HG03025 (cell line): Measurements from ENCODE around the gene NRBF2.
"Not testable (repeated sequence)": the region's sequence is repeated elsewhere in the genome, so short reads cannot be mapped to it uniquely, and the experiment has no call there.

ENCODE experiments used
- ATAC-seq: cut with Tn5 transposase; IDR thresholded peaks from one replicate; pipeline ENCODE4 v1.9.1; 2021; ENCODE audit warnings: mild to moderate bottlenecking, moderate library complexity; ENCODE audit not compliant: unreplicated experiment, low FRiP score

NRBF2 gene

DNA sequence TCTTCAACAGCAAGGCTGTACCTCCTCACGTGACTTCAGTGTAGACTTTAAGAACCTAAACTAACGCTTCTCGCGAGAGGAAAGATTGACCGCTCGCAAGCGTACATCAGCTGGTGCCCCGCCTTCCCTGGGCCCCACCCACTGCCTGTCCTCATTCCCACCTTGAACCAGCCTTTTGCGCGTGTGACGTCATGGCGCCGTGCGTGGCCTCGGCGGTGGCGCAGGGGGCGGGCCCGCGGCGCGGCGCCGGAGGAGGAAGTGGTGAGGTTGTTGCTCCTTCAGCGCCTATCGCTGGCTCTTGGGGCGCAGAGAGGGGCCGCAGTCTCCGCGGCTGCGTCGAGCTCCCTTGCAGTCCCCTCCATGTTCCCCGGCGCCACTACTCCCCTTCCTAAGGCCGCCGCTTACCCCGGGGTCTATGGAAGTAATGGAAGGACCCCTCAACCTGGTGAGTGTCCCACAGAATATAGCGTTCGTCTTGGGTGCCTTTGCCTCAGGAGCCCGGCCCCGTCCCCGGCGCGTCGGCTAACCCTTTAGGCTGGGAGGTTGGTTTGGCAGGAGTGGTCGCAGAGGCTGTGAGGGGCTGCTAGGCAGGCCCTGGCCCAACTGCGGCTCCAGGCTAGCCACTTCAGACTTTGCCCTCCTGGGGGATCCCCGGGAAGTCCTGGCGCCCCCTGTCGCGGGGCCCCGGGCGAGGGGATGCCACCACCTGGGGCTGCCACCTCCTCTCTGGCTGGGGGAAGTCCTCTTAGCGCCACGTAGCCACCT is at the start of gene NRBF2:
TSS of gene NRBF2 (plus strand) at position 273 of the 765 bp plus-strand sequence. CDS start at position 416, 143 bp downstream.
- peak; percentile 97 for ATAC-seq

DNA sequence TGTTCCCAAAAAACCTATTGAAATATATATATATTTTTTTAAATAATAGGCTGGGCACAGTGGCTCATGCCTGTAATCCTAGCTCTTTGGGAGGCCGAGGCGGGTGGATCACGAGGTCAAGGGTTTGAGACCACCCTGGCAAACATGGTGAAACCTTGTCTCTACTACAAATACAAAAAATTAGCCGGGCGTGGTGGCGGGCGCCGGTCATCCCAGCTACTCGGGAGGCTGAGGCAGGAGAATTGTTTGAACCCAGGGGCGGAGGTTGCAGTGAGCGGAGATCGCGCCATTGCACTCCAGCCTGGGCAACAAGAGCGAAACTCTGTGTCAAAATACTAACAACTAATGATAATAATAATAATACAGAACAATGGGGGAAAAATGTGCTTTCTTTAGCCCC is 49.7 kb upstream of the NRBF2 start:
- ATAC-seq, result not testable (repeated sequence)

DNA sequence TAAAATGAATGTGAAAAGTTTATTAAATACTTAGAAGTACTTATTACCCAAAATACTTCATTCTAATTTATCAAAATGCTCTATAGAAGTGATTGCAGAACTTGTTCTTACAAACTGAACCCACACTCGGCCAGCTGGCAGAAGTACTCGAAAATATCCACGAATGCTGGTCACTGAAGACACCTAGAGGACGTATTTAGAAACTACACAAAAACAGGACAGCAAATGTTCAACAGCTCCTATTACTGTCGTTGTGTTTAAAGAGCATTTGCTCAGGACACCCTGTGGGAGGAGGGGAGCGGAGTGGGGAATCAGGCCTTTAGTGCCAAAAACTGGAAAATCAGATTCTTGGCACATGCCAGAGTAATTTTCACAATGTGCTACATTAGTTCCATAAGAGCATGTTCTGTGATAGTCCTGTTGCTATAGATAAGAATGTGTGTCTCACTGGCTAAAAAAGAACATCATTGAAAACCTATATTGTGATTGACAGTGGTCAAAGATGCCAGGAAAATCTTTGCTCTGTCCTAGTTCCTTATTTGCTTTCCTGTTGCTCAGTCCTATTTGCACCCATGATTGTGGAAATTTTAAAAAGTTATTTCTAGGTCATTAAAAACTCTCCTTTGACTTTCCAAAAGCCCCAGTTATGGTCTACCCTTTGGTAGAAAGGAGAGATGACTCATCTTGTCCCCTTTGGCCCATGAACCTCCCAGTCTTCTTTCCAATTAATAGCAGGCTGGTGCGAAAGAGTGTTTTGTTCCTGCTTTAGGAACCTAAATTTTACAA is 49.0 kb upstream of the NRBF2 start:
- no peak for ATAC-seq

DNA sequence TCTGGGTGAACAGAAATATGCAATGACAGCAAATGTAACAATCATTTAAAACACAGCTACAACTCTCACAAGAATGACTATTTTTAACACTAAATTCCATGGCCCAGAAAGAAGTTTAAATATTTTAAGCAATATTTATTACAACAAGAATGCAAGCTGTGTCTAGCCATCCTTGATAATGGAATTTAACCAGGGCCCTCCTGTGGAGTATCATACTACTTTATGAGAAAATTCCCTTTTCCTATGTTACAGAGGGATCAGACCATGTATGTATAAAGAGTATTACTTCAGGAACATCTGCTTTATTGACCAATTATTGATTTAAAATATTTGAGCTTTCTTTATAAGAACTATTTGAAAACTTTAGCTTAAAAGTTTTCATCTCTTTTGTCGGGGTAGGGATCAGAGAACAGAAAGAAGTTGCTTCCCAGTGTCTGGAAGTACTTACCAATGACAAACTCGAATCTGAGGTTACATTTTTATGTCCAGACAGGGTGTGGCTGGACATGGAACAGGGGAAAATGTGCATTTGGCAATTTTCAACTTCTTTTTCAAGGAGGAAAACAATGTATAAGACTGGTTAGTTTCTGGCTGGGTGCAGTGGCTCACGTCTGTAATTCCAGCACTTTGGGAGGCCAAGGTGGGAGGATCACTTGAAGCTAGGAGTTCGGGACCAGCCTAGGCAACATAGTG is 48.3 kb upstream of the NRBF2 start:
- ATAC-seq, result no peak

DNA sequence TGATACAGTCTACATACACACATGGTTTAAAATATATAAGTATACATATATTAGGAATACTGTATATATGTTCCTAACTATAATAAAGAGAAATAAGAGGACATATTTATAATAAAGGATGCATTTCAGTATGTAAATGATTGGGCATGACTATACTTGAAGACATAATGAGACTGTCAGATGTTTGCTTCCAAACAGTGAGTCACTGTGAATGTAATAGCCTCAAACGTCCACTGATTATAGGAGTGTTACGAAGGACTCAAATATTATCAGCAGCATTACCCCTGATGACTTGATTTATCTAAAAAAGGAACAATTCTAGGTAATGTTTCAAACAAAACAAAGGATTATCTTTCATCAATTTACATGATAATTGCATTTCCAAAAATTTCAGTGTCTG is 39.9 kb upstream of the NRBF2 start:
- no peak for ATAC-seq

DNA sequence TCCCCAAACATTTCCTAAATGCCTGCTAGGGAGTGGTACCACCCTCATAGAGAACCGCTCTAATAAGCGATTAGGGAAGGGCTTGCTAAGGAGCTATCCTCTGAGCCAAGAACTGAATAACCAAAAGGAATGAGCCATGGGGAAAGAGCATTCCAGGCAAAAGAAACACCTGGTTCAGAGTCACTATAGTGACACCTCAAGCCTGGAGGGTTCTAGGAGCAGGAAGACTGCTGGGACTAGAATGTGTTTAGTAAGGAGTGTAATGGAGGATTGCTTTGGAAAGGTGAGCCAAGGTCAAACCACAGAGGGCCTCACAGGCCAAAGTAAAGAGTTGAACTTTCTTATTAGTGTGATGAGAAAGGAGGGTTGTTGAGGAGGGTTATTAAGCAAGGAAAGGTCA is 38.7 kb upstream of the NRBF2 start:
- ATAC-seq, result no peak

DNA sequence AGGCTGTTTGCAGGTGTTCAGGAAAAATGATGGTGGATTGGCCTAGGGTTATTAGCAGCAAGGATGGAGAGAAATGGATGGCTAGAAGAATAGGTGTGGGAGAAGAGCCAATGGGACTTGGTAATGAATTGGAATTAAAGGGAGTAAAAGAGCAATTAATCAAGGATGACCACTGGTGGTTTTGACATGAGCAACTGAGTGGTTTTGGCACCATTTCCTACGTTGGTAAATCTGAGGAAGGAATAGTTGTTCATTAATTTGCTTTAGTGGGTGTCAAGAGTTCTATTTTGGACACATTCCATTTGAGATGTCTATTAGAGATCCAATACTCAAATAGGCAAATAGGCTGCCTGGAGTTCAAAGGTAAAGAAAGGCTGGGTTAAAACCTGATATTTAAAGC is 38.2 kb upstream of the NRBF2 start:
- no peak for ATAC-seq

DNA sequence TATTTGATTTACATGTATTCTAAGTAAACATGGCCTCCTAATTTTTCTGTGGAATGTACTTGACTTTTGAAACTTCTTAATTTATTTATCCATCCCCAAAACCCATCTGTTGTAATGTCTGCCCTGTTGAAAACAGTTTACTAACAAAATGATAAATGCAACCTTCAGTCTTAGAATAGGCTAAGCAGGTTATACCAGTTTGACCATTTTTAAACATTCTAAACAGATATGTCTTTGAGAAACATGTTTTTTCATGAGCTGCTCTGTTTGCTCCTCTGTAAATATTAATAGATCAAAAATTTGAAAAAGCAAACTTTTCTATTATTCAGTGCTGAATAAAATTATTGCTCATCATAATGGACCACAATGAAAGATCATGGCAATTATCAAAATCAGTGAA is 33.4 kb upstream of the NRBF2 start:
- no peak for ATAC-seq

DNA sequence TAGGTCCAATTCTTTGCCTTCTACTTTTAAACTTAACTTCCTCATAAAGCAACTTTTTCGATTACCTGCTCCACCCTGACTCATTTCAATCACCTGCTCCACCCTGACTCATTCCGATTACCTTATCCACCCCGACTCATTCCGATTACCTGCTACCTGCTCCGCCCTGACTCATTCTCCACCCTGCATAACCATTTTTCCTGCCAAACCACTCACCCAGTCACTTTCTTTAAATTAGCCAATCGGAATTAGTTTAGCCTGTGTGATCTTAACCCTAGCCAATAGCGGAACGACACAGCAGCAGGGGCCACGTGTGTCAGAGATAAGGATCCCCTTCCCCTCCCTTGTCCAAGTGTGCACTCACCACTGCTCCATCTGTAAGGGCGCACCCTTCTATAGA is 32.0 kb upstream of the NRBF2 start:
- not testable (repeated sequence) for ATAC-seq

DNA sequence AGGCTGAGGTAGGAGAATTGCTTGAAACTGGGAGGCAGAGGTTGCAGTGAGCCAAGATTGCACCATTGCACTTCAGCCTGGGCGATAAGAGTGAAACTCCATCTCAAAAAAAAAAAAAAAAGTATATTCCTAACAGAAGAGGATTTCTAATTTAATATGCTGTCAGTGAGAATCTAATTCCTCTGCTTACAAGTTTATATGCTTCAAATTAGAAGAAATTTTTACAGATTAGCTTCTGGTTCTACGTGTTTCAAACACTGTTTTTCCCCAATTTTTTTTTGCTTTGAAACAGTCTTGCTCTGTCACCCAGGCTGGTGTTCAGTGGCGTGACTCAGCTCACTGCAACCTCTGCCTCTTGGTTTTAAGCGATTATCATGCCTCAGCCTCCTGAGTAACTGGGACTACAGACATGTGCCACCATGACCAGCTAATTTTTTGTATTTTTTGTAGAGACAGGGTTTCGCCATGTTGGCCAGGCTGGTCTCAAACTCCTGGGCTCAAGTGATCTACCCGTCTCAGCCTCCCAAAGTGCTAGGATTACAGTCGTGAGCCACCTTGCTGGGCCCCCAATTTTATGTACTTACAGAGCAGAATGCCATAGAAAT is 30.7 kb upstream of the NRBF2 start:
- not testable (repeated sequence) for ATAC-seq

DNA sequence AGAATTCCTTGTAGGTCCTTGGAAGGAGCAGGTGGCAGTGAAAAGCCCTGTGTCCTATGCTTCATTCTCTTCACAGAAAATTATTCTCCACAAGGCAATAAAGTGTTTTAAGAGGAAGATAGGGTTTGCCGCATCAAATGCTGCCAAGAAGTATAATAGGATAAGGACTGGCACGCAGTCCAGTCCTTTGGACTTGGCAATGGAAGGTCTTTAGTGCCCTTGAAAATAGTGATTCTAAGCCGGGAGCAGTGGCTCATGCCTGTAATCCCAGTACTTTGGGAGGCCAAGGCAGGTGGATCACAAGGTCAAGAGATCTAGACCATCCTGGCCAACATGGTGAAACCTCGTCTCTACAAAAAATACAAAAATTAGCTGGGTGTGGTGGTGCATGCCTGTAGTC is 29.9 kb upstream of the NRBF2 start:
- ATAC-seq, result not testable (repeated sequence)

DNA sequence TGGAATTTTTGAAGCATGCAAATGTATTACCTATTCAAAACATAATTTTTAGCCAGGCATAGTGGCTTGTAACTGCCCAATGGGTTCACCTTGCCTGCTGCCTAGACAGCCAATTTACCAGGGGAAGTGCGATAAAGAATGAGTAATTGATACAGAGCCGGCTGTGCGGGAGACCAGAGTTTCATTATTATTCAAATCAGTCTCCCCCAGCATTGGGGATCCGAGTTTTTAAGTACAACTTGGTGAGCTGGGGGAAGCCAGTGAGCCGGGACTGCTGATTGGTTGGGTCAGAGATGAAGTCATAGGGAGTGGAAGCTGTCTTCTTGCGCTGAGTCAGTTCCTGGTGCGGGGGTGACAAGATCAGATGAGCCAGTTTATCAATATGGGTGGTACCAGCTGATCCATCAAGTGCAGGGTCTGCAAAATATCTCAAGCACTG is 29.1 kb upstream of the NRBF2 start:
- no peak for ATAC-seq

DNA sequence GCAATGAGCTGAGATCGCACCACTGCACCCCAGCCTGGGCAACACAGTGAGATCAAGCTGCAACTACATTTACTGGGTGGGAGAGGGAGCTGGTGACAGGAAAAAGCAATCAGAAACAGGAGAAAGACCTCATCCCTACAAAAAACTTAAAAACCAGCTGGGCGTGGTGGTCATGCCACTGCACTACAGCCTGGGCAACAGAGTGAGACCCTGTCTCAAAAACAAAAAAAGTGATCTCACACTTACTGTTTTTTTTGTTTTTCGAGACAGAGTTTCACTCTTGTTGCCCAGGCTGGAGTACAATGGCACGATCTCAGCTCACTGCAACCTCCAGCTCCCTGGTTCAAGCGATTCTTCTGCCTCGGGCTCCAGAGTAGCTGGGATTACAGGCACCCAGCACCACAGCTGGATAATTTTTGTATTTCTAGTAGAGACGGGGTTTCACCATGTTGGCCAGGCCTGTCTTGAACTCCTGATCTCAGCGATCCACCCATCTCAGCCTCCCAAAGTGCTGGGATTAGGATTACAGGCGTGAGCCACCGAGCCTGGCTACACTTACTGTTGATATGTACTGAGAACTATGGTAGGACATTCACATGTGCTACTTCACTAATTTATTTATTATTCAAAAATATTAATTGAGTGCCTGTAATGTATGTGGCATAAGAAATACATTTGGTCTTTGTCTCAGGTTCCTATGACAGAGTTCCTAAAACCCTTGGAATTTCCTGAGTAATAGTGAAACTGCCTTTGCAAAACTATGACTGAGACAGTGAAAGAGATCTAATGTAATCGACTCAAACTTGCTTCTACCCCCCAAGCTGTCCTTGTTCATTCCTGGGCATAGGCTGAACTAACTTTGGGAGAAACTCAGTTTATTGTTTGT is 27.7 kb upstream of the NRBF2 start:
- ATAC-seq, result no peak

DNA sequence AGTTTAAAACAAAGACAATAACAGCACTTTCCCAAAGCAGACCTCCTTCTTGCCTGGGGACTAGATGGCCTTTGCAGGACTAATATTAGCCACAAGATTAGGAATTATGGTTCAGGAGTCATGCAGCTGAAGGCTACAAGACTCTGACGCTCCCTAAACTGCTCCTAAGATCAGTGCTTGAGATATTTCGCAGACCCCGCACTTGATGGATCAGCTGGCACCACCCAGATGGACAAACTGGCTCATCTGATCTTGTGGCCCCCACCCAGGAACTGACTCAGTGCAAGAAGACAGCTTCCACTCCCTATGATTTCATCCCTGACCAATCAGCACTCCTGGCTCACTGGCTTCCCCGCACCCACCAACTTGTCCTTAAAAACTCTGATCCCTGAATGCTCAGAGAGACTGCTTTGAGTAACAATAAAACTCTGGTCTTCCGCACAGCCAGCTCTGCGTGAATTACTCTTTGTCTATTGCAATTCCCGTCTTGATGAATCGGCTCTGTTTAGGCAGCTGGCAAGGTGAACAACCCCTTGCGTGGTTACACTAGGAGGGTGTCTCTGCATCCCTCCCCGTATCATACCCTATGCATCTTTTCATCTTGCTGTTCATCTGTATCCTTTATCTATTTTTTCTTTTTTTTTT is 26.9 kb upstream of the NRBF2 start:
- no peak for ATAC-seq

DNA sequence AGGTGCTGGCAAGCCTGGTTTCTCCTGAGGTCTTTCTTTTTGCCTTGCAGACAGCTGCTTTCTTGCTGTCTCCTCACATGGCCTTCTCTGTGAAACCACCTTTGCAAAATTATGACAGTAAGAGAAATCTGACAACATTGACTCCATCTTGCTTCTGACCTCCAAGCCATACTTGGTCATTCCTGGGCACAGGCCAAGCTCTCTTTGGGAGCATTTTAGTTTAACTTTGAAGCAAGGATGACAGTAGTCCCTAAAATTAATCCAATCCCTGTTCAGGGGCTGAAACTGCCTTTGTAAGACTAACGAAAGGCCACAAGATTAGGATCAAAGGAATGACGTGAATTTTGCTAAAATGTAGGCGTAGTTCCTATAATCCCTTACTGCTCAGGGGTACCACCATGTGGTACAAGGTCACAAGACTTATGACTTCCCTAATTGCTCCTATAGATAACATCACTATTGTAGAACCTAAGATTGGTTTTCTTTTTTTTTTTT is 25.1 kb upstream of the NRBF2 start:
- no peak for ATAC-seq

DNA sequence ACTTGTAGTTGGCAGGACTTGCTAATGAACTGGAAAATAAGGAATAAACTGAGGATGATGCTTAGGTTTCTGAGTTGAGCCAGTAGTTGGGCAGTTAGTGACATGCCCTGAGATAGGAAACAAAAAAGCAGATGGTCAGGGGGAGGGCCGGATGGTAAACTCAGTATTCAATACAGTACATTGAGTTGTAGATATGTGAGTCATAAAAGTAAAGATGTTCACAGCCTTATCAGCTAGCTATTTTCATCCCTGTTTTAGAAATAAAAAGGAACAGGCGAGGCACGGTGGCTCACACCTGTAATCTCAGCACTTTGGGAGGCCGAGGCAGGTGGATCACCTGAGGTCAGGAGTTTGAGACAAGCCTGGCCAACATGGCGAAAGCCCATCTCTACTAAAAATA is 22.2 kb upstream of the NRBF2 start:
- ATAC-seq, result no peak

DNA sequence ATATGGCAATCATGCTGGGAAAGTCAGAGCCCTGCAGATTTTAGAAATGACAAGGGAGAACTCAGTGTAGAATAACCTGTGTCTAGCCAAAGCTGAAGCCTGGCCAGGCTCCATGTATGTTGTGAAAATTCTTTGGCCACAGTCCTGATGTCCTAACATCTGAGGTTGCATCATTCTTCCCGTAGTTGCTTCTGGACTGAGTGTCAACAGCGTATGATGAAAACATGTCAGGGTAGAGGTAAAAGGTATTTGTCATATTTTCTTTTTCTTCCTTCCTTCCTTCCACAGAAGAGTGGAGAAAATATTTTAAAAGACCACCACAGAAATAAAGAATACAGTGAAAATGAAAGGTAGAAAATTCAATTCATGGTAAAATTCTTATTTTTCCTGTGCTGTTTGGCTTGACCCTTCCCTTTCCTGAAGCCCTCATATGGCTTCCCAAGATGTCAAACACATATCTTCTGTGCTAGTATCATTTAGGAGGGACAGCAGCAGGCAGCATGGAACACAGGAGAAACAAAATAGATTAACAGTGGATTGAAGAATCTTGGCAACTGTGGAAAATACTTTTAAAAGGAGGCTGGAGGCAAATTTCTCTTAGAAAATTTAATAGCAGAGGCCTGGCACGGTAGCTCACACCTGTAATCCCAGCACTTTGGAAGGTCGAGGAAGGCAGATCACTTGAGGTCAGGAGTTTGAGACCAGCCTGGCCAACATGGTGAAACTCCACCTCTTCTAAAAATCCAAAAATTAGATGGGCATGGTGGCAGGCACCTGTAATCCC is 18.9 kb upstream of the NRBF2 start:
- no peak for ATAC-seq

DNA sequence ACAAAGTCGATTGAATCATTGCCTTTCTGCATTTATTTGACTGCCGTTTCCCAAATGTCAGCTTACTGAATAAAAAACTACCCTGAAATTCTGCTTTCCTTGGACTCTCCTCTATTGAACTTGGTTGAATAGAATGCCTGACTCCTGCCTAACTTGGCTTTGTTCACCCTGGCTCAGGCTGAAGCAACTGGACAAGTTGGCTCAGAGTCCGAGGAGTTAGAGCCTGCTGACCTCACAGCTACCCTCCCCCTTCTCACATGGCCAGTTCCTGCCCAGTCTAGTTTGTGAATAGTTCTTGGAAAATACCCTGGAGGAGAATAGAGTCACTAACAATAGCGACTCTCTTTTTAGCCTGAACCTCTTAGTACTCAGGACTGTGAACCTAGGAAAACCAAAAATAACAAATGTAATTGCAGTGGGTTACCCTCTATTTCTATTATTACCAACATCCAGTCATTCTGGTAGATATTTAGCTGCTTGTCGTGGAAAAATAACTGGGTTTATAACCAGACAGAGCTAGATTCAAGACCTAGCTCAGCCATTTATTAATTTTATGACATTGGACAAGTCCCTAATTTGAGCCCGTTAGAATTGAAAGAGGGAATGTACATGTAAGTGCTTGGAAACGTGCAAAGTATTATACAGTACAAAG is 17.3 kb upstream of the NRBF2 start:
- no peak for ATAC-seq
